ENCODE measurements around the gene FIGNL2. TPM values are rescaled to one million over a fixed set of nuclear protein-coding genes. Genes with fewer than 3 reads are reported as not detected.
"Not testable (repeated sequence)": the region's sequence is repeated elsewhere in the genome, so short reads cannot be mapped to it uniquely, and the experiment has no call there.

The FIGNL2 gene
- total RNA-seq, 2 experiments from 2014 or later = 0.40 to 0.43 TPM

- DNase-seq = no peak
- peaks cover 15% of the 10 kb centered on the region for H3K4me1 Mint-ChIP-seq (ENCODE audit: low read depth)
- CTCF ChIA-PET = interaction anchor here (1.2 to 2.7 kb wide), 2 partner anchors 35 to 37 kb away, joined by 5 to 9 read pairs; no protein-coding TSS in a partner anchor
- H3K9me3 Mint-ChIP-seq = peaks cover 7% of the 10 kb centered on the region
- POLR2A ChIA-PET = no interaction called here
- intact Hi-C loops (cut with micrococcal nuclease) = no loop called here
- H3K27ac Mint-ChIP-seq = no peak overlapping the region
- no peak for TF ChIP-seq CTCF (IDR thresholded peaks at IDR 0.05)
- H3K27me3 Mint-ChIP-seq = peaks cover 1% of the 10 kb centered on the region
- H3K4me3 Mint-ChIP-seq = no peak overlapping the region
- no peaks in the 10 kb centered on the region for H3K36me3 Mint-ChIP-seq (ENCODE audit: low read depth)
- ATAC-seq = no peak
Measured at GRCh38 chr12:51888316-51889215, 40.0 kb upstream of the FIGNL2 start.

- POLR2A ChIA-PET = interaction anchor here (2.0 kb wide), 1 partner anchor 67 kb away, joined by 7 read pairs; no protein-coding TSS in a partner anchor
Measured at GRCh38 chr12:51887476-51888315, 39.2 kb upstream of the FIGNL2 start, which contains the start of gene ANKRD33. TSS of gene ANKRD33 (plus strand) at chr12:51888103. CDS start at chr12:51888187, 84 bp downstream.

GRCh38 chr12:51886021-51886710 lies 37.6 kb upstream of the FIGNL2 start:
- ATAC-seq (peak; percentile 95), DNase-seq (peak; percentile 67)
- peaks cover 15% of the 10 kb centered on the region for H3K4me1 Mint-ChIP-seq (ENCODE audit: low read depth)
- H3K4me3 Mint-ChIP-seq = peak overlapping the region; percentile 9
- CTCF ChIA-PET = interaction anchor here (0.8 to 3.7 kb wide), 14 partner anchors 10 to 462 kb away, joined by 3 to 21 read pairs (median 4); partner anchors contain the start of gene SLC4A8
- peaks cover 1% of the 10 kb centered on the region for H3K27me3 Mint-ChIP-seq
- H3K36me3 Mint-ChIP-seq (ENCODE audit: low read depth) = no peaks in the 10 kb centered on the region
- H3K9me3 Mint-ChIP-seq = peaks cover 7% of the 10 kb centered on the region
- intact Hi-C loops (cut with micrococcal nuclease) = no loop called here
- no peak for TF ChIP-seq CTCF (IDR thresholded peaks at IDR 0.05)
- peak overlapping the region; percentile 83 for H3K27ac Mint-ChIP-seq
- POLR2A ChIA-PET = interaction anchor here (0.9 to 2.0 kb wide), 3 partner anchors 37 to 94 kb away, joined by 3 to 7 read pairs (median 4); no protein-coding TSS in a partner anchor

More at GRCh38 chr12:51887476-51888315, 39.2 kb upstream of the FIGNL2 start, which contains the start of gene ANKRD33:
- peak; percentile 46 for ATAC-seq
- Mint-ChIP-seq H3K4me1 (ENCODE audit: low read depth) (peaks cover 15% of the 10 kb centered on the region), H3K36me3 (ENCODE audit: low read depth) (no peaks in the 10 kb centered on the region), H3K27me3 (peaks cover 1% of the 10 kb centered on the region), H3K27ac (no peak within 1 kb of the TSS), H3K9me3 (peaks cover 7% of the 10 kb centered on the region), H3K4me3 (no peak within 1 kb of the TSS)
- no peak for TF ChIP-seq CTCF (IDR thresholded peaks at IDR 0.05)
- peak; percentile 46 for DNase-seq
- intact Hi-C loops (cut with micrococcal nuclease) = no loop called here
- CTCF ChIA-PET = no interaction called here

GRCh38 chr12:51885294-51886020 lies 36.9 kb upstream of the FIGNL2 start:
- ATAC-seq; intact Hi-C loops (cut with micrococcal nuclease); H3K9me3 Mint-ChIP-seq: not testable (repeated sequence)

More at GRCh38 chr12:51885294-51886020, 36.9 kb upstream of the FIGNL2 start:
- not testable (repeated sequence) for H3K4me3 Mint-ChIP-seq; H3K36me3 Mint-ChIP-seq (ENCODE audit: low read depth); DNase-seq; H3K27me3 Mint-ChIP-seq
- ChIA-PET CTCF (interaction anchor here (0.9 to 3.7 kb wide), 14 partner anchors 10 to 461 kb away, joined by 3 to 21 read pairs (median 4); partner anchors contain the start of gene SLC4A8), POLR2A (interaction anchor here (0.9 to 2.0 kb wide), 3 partner anchors 37 to 95 kb away, joined by 3 to 7 read pairs (median 4); no protein-coding TSS in a partner anchor)
- Mint-ChIP-seq H3K4me1 (ENCODE audit: low read depth) (peaks cover 15% of the 10 kb centered on the region), H3K27ac (peak overlapping the region; percentile 83)
